Mesendoderm (in vitro differentiated cells): ENCODE results near the gene CARMIL1.
A peak's percentile ranks its signal among the peaks of the same experiment; 100 is the strongest.

Experiments used
- DNase-seq: peaks from one replicate; pipeline ENCODE4 v3.0.0; 2013
- H2AK5ac ChIP-seq: 2 replicates; pipeline ENCODE4 v1.6.1; 2013; ENCODE audit warnings: low read length, inconsistent platforms
- H2BK120ac ChIP-seq: 2 replicates; pipeline ENCODE4 v1.6.1; 2013; ENCODE audit warnings: low read depth, mild to moderate bottlenecking, low read length, moderate library complexity, mixed read lengths
- H2BK15ac ChIP-seq: replicated peaks from 2 replicates; pipeline ENCODE4 v1.6.1; 2013; ENCODE audit warnings: low read depth, mild to moderate bottlenecking, moderate library complexity
- H2BK5ac ChIP-seq: 2 replicates; pipeline ENCODE4 v1.6.1; 2013; ENCODE audit warnings: low read length, inconsistent platforms
- H3K18ac ChIP-seq: 2 replicates; pipeline ENCODE4 v1.6.1; 2013; ENCODE audit warnings: mild to moderate bottlenecking, low read length, mixed read lengths
- H3K23ac ChIP-seq: one replicate; pipeline ENCODE4 v1.6.1; 2013; ENCODE audit warnings: low read length
- H3K27ac ChIP-seq: 2 replicates; pipeline ENCODE4 v1.5.1; 2013; ENCODE audit warnings: low read depth, mild to moderate bottlenecking, inconsistent platforms, low read length, moderate library complexity
- H3K27me3 ChIP-seq: 2 replicates; pipeline ENCODE4 v1.6.1; 2013; ENCODE audit warnings: low read length, control low read depth, mild to moderate bottlenecking, inconsistent platforms; ENCODE audit not compliant: insufficient read depth, poor library complexity
- H3K36me3 ChIP-seq: 2 replicates; pipeline ENCODE4 v1.6.1; 2013; ENCODE audit warnings: low read length, inconsistent platforms; ENCODE audit not compliant: control insufficient read depth, insufficient read depth
- H3K4ac ChIP-seq: one replicate; pipeline ENCODE4 v1.6.1; 2013; ENCODE audit warnings: low read depth, mild to moderate bottlenecking, low read length, moderate library complexity
- H3K4me1 ChIP-seq: 2 replicates; pipeline ENCODE4 v1.6.1; 2013; ENCODE audit warnings: low read depth, low read length, inconsistent platforms; ENCODE audit not compliant: control insufficient read depth
- H3K4me2 ChIP-seq: 2 replicates; pipeline ENCODE4 v1.6.1; 2013; ENCODE audit warnings: low read length
- H3K4me3 ChIP-seq: 2 replicates; pipeline ENCODE4 v1.5.1; 2013; ENCODE audit warnings: mild to moderate bottlenecking, low read length
- H3K56ac ChIP-seq: one replicate; pipeline ENCODE4 v1.6.1; 2013; ENCODE audit warnings: low read length
- H3K79me1 ChIP-seq: 2 replicates; pipeline ENCODE4 v1.6.1; 2013; ENCODE audit warnings: low read length, inconsistent platforms
- H3K79me2 ChIP-seq: 2 replicates; pipeline ENCODE4 v1.6.1; 2013; ENCODE audit warnings: mild to moderate bottlenecking, low read length; ENCODE audit not compliant: control insufficient read depth, insufficient read depth
- H3K9ac ChIP-seq: 2 replicates; pipeline ENCODE4 v1.6.1; 2013; ENCODE audit warnings: low read length, inconsistent platforms
- H4K5ac ChIP-seq: one replicate; pipeline ENCODE4 v1.6.1; 2013; ENCODE audit warnings: low read length
- H4K8ac ChIP-seq: one replicate; pipeline ENCODE4 v1.6.1; 2013; ENCODE audit warnings: low read depth, mild to moderate bottlenecking, control low read depth, low read length, moderate library complexity
- WGBS: extraction: QIAGEN DNeasy Blood & Tissue Kit; methylation state at CpG from one replicate; pipeline ENCODE4 v1.1.7; 2013; ENCODE audit warnings: low lambda C conversion rate, missing lambda C conversion rate; ENCODE audit not compliant: insufficient coverage; ENCODE audit errors: extremely low coverage; 5-methylcytosine and 5-hydroxymethylcytosine counted together

CARMIL1 gene

GRCh38 chr6:25419879-25420278 lies 140.7 kb downstream of the CARMIL1 start:
- no peak overlapping the region for H4K5ac ChIP-seq
- no CpG with 5 or more reads among the region's 5 CpGs for WGBS

GRCh38 chr6:25423358-25423757 lies 144.2 kb downstream of the CARMIL1 start:
- no peak overlapping the region for H2AK5ac ChIP-seq
- no peak overlapping the region for H4K5ac ChIP-seq
- peak; percentile 41 for DNase-seq
- H4K8ac ChIP-seq = no peak overlapping the region
- H3K36me3 ChIP-seq = no peaks in the 10 kb centered on the region
- no peak overlapping the region for H3K4ac ChIP-seq
- no peak overlapping the region for H2BK15ac ChIP-seq
- H3K18ac ChIP-seq = no peak overlapping the region
- no peaks in the 10 kb centered on the region for H3K79me2 ChIP-seq
- WGBS = no CpG with 5 or more reads among the region's 6 CpGs
- no peak overlapping the region for H3K4me3 ChIP-seq
- no peaks in the 10 kb centered on the region for H3K79me1 ChIP-seq
- H3K27me3 ChIP-seq = no peaks in the 10 kb centered on the region
- H3K9ac ChIP-seq = no peak overlapping the region
- no peak overlapping the region for H2BK120ac ChIP-seq
- no peak overlapping the region for H2BK5ac ChIP-seq
- H3K4me1 ChIP-seq = no peaks in the 10 kb centered on the region
- no peak overlapping the region for H3K56ac ChIP-seq
- H3K23ac ChIP-seq = no peak overlapping the region
- H3K4me2 ChIP-seq = no peak overlapping the region
- no peak overlapping the region for H3K27ac ChIP-seq

More at GRCh38 chr6:25419879-25420278, 140.7 kb downstream of the CARMIL1 start:
- no peak overlapping the region for H3K4ac ChIP-seq
- H3K36me3 ChIP-seq = no peaks in the 10 kb centered on the region
- H2BK5ac ChIP-seq = no peak overlapping the region
- H3K27ac ChIP-seq = no peak overlapping the region
- H3K4me1 ChIP-seq = no peaks in the 10 kb centered on the region
- no peak overlapping the region for H3K56ac ChIP-seq
- H3K9ac ChIP-seq = no peak overlapping the region
- peaks cover 3% of the 10 kb centered on the region for H3K79me1 ChIP-seq
- no peak overlapping the region for H3K18ac ChIP-seq
- H3K4me2 ChIP-seq = no peak overlapping the region
- peak; percentile 53 for DNase-seq
- no peak overlapping the region for H2BK15ac ChIP-seq
- no peak overlapping the region for H3K23ac ChIP-seq
- H3K27me3 ChIP-seq = no peaks in the 10 kb centered on the region
- no peak overlapping the region for H4K8ac ChIP-seq
- H3K4me3 ChIP-seq = no peak overlapping the region
- H3K79me2 ChIP-seq = peaks cover 4% of the 10 kb centered on the region
- no peak overlapping the region for H2BK120ac ChIP-seq
- H2AK5ac ChIP-seq = no peak overlapping the region

- no peak overlapping the region for H3K4ac ChIP-seq
- H2BK15ac ChIP-seq = no peak overlapping the region
- H3K4me1 ChIP-seq = no peaks in the 10 kb centered on the region
- no peak overlapping the region for H4K5ac ChIP-seq
- H3K27me3 ChIP-seq = no peaks in the 10 kb centered on the region
- H3K4me2 ChIP-seq = no peak overlapping the region
- H2BK5ac ChIP-seq = no peak overlapping the region
- no peak overlapping the region for H2BK120ac ChIP-seq
- H3K23ac ChIP-seq = no peak overlapping the region
- no peak for DNase-seq
- no peaks in the 10 kb centered on the region for H3K79me1 ChIP-seq
- no peak overlapping the region for H3K18ac ChIP-seq
- H3K27ac ChIP-seq = no peak overlapping the region
- no peak overlapping the region for H4K8ac ChIP-seq
- H3K4me3 ChIP-seq = no peak overlapping the region
- H2AK5ac ChIP-seq = no peak overlapping the region
- no peak overlapping the region for H3K9ac ChIP-seq
- WGBS = no CpG with 5 or more reads among the region's 1 CpG
- H3K79me2 ChIP-seq = no peaks in the 10 kb centered on the region
- no peaks in the 10 kb centered on the region for H3K36me3 ChIP-seq
- H3K56ac ChIP-seq = no peak overlapping the region
Measured at GRCh38 chr6:25424303-25424702, 145.1 kb downstream of the CARMIL1 start.

- Histone ChIP-seq H3K4me3 (no peak overlapping the region), H3K36me3 (no peaks in the 10 kb centered on the region), H3K4me2 (no peak overlapping the region), H4K5ac (no peak overlapping the region), H3K9ac (no peak overlapping the region), H3K79me1 (no peaks in the 10 kb centered on the region), H3K27ac (no peak overlapping the region), H4K8ac (no peak overlapping the region), H3K27me3 (no peaks in the 10 kb centered on the region), H3K4me1 (no peaks in the 10 kb centered on the region), H2AK5ac (no peak overlapping the region), H3K56ac (no peak overlapping the region), H2BK5ac (no peak overlapping the region), H3K23ac (no peak overlapping the region), H3K18ac (no peak overlapping the region), H2BK15ac (no peak overlapping the region), H3K4ac (no peak overlapping the region), H3K79me2 (no peaks in the 10 kb centered on the region), H2BK120ac (no peak overlapping the region)
- WGBS = no CpG with 5 or more reads among the region's 2 CpGs
- DNase-seq = no peak
Measured at GRCh38 chr6:25427549-25427948, 148.4 kb downstream of the CARMIL1 start.

- Histone ChIP-seq H3K4ac (no peak overlapping the region), H3K36me3 (no peaks in the 10 kb centered on the region), H3K79me1 (no peaks in the 10 kb centered on the region), H3K23ac (no peak overlapping the region), H3K79me2 (no peaks in the 10 kb centered on the region), H3K27me3 (no peaks in the 10 kb centered on the region), H3K4me3 (no peak overlapping the region), H3K18ac (no peak overlapping the region), H2BK120ac (no peak overlapping the region), H3K9ac (no peak overlapping the region), H3K4me1 (no peaks in the 10 kb centered on the region), H3K4me2 (no peak overlapping the region), H2AK5ac (no peak overlapping the region), H3K27ac (no peak overlapping the region), H4K5ac (no peak overlapping the region), H3K56ac (no peak overlapping the region), H2BK15ac (no peak overlapping the region), H2BK5ac (no peak overlapping the region), H4K8ac (no peak overlapping the region)
- WGBS = no CpG with 5 or more reads among the region's 1 CpG
- peak; percentile 20 for DNase-seq
Measured at GRCh38 chr6:25428758-25429317, 149.7 kb downstream of the CARMIL1 start.

GRCh38 chr6:25431306-25431974 lies 152.3 kb downstream of the CARMIL1 start:
- no peak for DNase-seq
- no peak overlapping the region for H2BK15ac ChIP-seq
- no peak overlapping the region for H3K4me3 ChIP-seq
- H3K4me1 ChIP-seq = no peaks in the 10 kb centered on the region
- no peak overlapping the region for H4K8ac ChIP-seq
- no peaks in the 10 kb centered on the region for H3K36me3 ChIP-seq
- no peak overlapping the region for H4K5ac ChIP-seq
- no peak overlapping the region for H2BK120ac ChIP-seq
- H3K9ac ChIP-seq = no peak overlapping the region
- no peak overlapping the region for H3K27ac ChIP-seq
- H3K4me2 ChIP-seq = no peak overlapping the region
- no peaks in the 10 kb centered on the region for H3K27me3 ChIP-seq
- no CpG with 5 or more reads among the region's 7 CpGs for WGBS
- H3K79me1 ChIP-seq = no peaks in the 10 kb centered on the region
- H3K23ac ChIP-seq = no peak overlapping the region
- H3K79me2 ChIP-seq = no peaks in the 10 kb centered on the region
- H3K56ac ChIP-seq = no peak overlapping the region
- no peak overlapping the region for H2BK5ac ChIP-seq
- no peak overlapping the region for H2AK5ac ChIP-seq
- no peak overlapping the region for H3K18ac ChIP-seq
- no peak overlapping the region for H3K4ac ChIP-seq
